ENCODE results near the gene LDB2.

The LDB2 gene

DNA sequence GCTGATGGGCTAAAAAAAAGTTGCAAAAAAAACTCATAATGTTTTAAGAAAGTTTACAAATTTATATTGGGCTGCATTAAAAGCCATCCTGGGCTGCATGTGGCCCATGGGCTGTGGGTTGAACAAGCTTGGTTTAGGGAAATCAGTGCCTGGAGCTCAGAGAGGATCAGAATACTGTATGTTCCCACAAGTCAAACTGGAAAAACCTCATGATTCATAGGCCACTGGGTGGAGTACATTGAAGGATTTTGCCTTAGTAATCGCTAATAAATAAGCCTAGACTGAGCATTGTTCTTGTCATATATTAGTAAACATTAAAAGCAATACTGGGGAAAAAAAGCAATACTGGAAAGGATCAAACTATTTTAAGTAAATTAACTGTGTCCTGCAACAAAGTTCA lies 425.9 kb downstream of the LDB2 start:
- Histone ChIP-seq H3K4me3 (ENCODE audit: insufficient read length, low read depth) (no peak overlapping the region), H3K36me3 (ENCODE audit: insufficient read depth, insufficient read length, low read length) (no peaks in the 10 kb centered on the region), H3K27me3 (ENCODE audit: insufficient read depth, insufficient read length) (no peaks in the 10 kb centered on the region), H3K4me1 (ENCODE audit: insufficient read depth, insufficient read length) (no peaks in the 10 kb centered on the region), H3K9me3 (ENCODE audit: insufficient read depth, low read length) (peaks cover 9% of the 10 kb centered on the region), H3K9ac (ENCODE audit: insufficient read length, low read depth) (no peak overlapping the region)
- no peak for DNase-seq (ENCODE audit: low read depth, low spot score)
- TF ChIP-seq SUZ12 (IDR thresholded peaks at IDR 0.05; ENCODE audit: extremely low read depth, insufficient read depth, insufficient read length) = no peak
- no peak for TF ChIP-seq ZNF274 (IDR thresholded peaks at IDR 0.05; ENCODE audit: low read depth, low read length)
- TF ChIP-seq YY1 (IDR thresholded peaks at IDR 0.05; ENCODE audit: insufficient read depth, insufficient read length) = no peak

DNA sequence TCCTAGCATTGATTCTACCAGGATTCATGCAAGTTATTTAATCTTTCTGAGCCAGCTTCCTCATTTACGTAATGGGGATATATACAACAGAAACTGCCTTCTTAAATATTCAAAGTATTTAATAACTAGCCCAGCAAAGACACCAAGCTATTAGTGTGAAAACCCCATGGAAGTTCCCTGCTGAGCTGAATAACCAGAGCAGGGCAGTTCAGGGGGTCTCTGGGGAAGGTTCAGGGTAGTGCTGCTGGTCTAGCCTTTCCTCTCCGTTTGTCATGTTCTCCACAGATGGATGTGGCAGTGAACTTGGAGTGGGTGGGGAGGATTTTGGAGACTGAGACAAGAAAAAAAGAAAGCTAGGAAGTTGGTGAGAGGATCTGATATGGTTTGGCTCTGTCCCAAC lies 431.4 kb downstream of the LDB2 start:
- Histone ChIP-seq H3K9me3 (ENCODE audit: insufficient read depth, low read length) (no peaks in the 10 kb centered on the region), H3K4me3 (ENCODE audit: insufficient read length, low read depth) (no peak overlapping the region), H3K36me3 (ENCODE audit: insufficient read depth, insufficient read length, low read length) (no peaks in the 10 kb centered on the region), H3K9ac (ENCODE audit: insufficient read length, low read depth) (no peak overlapping the region), H3K27me3 (ENCODE audit: insufficient read depth, insufficient read length) (no peaks in the 10 kb centered on the region), H3K4me1 (ENCODE audit: insufficient read depth, insufficient read length) (no peaks in the 10 kb centered on the region)
- no peak for DNase-seq (ENCODE audit: low read depth, low spot score)
- TF ChIP-seq YY1 (IDR thresholded peaks at IDR 0.05; ENCODE audit: insufficient read depth, insufficient read length) (no peak), ZNF274 (IDR thresholded peaks at IDR 0.05; ENCODE audit: low read depth, low read length) (no peak), SUZ12 (IDR thresholded peaks at IDR 0.05; ENCODE audit: extremely low read depth, insufficient read depth, insufficient read length) (no peak)

DNA sequence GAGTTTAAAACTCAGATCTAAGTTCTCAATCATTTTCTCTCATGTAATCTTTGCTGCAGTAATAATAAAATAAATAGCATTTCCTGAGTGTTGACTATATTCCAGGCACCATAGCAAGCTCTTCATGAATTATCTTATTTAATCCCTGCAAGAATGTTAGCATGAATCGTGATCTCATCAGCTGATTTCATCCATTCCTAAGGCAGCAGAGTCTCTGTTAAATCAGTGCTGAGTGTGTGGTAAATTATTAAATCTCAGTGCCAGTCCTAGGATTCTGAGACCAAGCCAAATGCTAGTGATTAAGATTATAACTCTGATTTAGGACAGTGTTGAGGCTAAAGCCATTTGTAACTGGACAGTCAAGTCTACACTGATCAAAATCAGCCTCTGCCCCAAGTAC lies 431.9 kb downstream of the LDB2 start:
- no peaks in the 10 kb centered on the region for H3K27me3 ChIP-seq (ENCODE audit: insufficient read depth, insufficient read length)
- H3K9me3 ChIP-seq (ENCODE audit: insufficient read depth, low read length) = no peaks in the 10 kb centered on the region
- TF ChIP-seq ZNF274 (IDR thresholded peaks at IDR 0.05; ENCODE audit: low read depth, low read length) = no peak
- no peak for TF ChIP-seq YY1 (IDR thresholded peaks at IDR 0.05; ENCODE audit: insufficient read depth, insufficient read length)
- TF ChIP-seq SUZ12 (IDR thresholded peaks at IDR 0.05; ENCODE audit: extremely low read depth, insufficient read depth, insufficient read length) = no peak
- no peak overlapping the region for H3K4me3 ChIP-seq (ENCODE audit: insufficient read length, low read depth)
- H3K36me3 ChIP-seq (ENCODE audit: insufficient read depth, insufficient read length, low read length) = no peaks in the 10 kb centered on the region
- H3K4me1 ChIP-seq (ENCODE audit: insufficient read depth, insufficient read length) = no peaks in the 10 kb centered on the region
- DNase-seq (ENCODE audit: low read depth, low spot score) = no peak
- H3K9ac ChIP-seq (ENCODE audit: insufficient read length, low read depth) = no peak overlapping the region

DNA sequence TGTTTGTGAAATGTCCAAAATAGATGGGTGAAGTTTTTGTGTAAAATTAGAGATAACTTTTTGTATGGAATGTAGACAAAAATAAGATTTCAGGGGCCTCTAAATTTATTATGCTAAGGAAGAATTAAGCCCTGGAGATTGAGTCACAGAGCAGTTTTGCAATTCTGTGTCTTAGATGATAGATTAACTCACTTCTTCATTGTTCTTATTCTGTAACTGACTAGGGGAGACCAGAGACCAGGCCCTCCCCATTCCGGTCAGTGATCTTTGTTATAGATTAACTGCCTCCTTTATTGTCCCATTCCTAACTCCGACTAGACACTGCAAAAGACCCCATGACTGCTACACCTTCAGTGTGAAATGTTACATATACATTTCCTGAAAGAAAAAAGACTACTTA lies 433.8 kb downstream of the LDB2 start:
- Histone ChIP-seq H3K36me3 (ENCODE audit: insufficient read depth, insufficient read length, low read length) (no peaks in the 10 kb centered on the region), H3K9me3 (ENCODE audit: insufficient read depth, low read length) (no peaks in the 10 kb centered on the region), H3K4me1 (ENCODE audit: insufficient read depth, insufficient read length) (no peaks in the 10 kb centered on the region), H3K9ac (ENCODE audit: insufficient read length, low read depth) (no peak overlapping the region), H3K27me3 (ENCODE audit: insufficient read depth, insufficient read length) (no peaks in the 10 kb centered on the region), H3K4me3 (ENCODE audit: insufficient read length, low read depth) (no peak overlapping the region)
- DNase-seq (ENCODE audit: low read depth, low spot score) = no peak
- TF ChIP-seq ZNF274 (IDR thresholded peaks at IDR 0.05; ENCODE audit: low read depth, low read length) = no peak
- TF ChIP-seq SUZ12 (IDR thresholded peaks at IDR 0.05; ENCODE audit: extremely low read depth, insufficient read depth, insufficient read length) = no peak
- TF ChIP-seq YY1 (IDR thresholded peaks at IDR 0.05; ENCODE audit: insufficient read depth, insufficient read length) = no peak

DNA sequence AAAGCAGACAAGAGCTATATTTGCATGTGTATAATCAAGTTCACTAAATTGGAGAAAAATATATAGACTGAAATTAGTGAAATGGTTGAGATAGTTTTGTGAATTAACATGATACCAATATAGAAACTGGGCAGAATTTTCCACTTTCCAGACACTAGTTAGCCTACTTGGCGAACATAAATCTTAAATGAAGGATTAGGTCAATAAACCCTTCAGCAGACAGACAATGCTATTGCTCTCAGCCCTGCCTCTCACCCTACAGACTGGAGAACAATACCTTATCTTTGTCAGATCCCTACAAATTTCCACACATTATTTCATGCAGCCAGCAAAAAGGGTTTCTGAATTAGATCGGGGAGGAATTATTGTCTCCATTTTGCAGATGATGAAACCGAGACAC lies 435.8 kb downstream of the LDB2 start:
- Histone ChIP-seq H3K4me1 (ENCODE audit: insufficient read depth, insufficient read length) (no peaks in the 10 kb centered on the region), H3K4me3 (ENCODE audit: insufficient read length, low read depth) (no peak overlapping the region), H3K27me3 (ENCODE audit: insufficient read depth, insufficient read length) (no peaks in the 10 kb centered on the region), H3K9ac (ENCODE audit: insufficient read length, low read depth) (no peak overlapping the region), H3K9me3 (ENCODE audit: insufficient read depth, low read length) (no peaks in the 10 kb centered on the region), H3K36me3 (ENCODE audit: insufficient read depth, insufficient read length, low read length) (no peaks in the 10 kb centered on the region)
- no peak for DNase-seq (ENCODE audit: low read depth, low spot score)
- TF ChIP-seq YY1 (IDR thresholded peaks at IDR 0.05; ENCODE audit: insufficient read depth, insufficient read length) = no peak
- TF ChIP-seq SUZ12 (IDR thresholded peaks at IDR 0.05; ENCODE audit: extremely low read depth, insufficient read depth, insufficient read length) = no peak
- no peak for TF ChIP-seq ZNF274 (IDR thresholded peaks at IDR 0.05; ENCODE audit: low read depth, low read length)

DNA sequence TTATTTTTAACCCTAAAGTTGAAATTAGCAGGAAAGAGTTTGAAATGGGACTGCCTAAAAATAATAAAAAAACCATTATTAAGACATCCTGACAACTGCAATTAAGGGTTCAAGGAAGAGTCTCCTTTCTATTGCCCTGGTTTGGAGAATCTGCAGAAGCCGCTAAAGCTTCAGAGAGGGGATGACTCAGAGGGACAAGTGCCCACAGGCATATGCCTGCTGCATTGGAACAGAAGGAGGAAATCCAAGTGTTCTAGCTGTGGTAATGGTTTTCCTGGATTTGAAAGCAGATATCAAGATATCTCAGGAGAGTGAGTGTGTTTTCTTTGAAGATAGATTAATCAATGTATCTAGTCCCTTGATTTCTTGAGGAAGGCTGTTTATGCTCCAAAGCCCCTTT lies 437.1 kb downstream of the LDB2 start:
- H3K36me3 ChIP-seq (ENCODE audit: insufficient read depth, insufficient read length, low read length) = no peaks in the 10 kb centered on the region
- no peaks in the 10 kb centered on the region for H3K9me3 ChIP-seq (ENCODE audit: insufficient read depth, low read length)
- no peak for DNase-seq (ENCODE audit: low read depth, low spot score)
- no peaks in the 10 kb centered on the region for H3K4me1 ChIP-seq (ENCODE audit: insufficient read depth, insufficient read length)
- H3K27me3 ChIP-seq (ENCODE audit: insufficient read depth, insufficient read length) = no peaks in the 10 kb centered on the region
- no peak overlapping the region for H3K4me3 ChIP-seq (ENCODE audit: insufficient read length, low read depth)
- H3K9ac ChIP-seq (ENCODE audit: insufficient read length, low read depth) = no peak overlapping the region
- no peak for TF ChIP-seq SUZ12 (IDR thresholded peaks at IDR 0.05; ENCODE audit: extremely low read depth, insufficient read depth, insufficient read length)
- no peak for TF ChIP-seq YY1 (IDR thresholded peaks at IDR 0.05; ENCODE audit: insufficient read depth, insufficient read length)
- TF ChIP-seq ZNF274 (IDR thresholded peaks at IDR 0.05; ENCODE audit: low read depth, low read length) = no peak

DNA sequence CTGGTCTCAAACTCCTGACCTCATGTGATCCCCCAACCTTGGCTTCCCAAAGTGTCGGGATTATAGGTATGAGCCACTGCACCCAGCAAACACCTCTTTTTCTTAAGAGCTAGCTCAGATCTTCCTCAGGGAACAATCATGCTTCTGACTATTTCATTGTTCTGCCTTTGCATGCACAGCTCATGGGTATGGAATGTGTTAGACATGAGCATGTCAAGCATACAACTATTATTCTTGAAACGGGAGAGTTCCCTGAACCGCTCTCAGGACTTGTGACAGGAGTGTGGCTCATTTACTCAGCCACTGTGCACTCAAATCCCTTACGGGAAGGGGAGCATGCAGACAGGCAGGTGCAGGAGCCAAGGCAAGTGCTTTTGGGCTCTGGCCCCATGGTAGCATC lies 440.5 kb downstream of the LDB2 start:
- no peak overlapping the region for H3K9ac ChIP-seq (ENCODE audit: insufficient read length, low read depth)
- no peaks in the 10 kb centered on the region for H3K36me3 ChIP-seq (ENCODE audit: insufficient read depth, insufficient read length, low read length)
- TF ChIP-seq YY1 (IDR thresholded peaks at IDR 0.05; ENCODE audit: insufficient read depth, insufficient read length) (no peak), ZNF274 (IDR thresholded peaks at IDR 0.05; ENCODE audit: low read depth, low read length) (no peak), SUZ12 (IDR thresholded peaks at IDR 0.05; ENCODE audit: extremely low read depth, insufficient read depth, insufficient read length) (no peak)
- H3K9me3 ChIP-seq (ENCODE audit: insufficient read depth, low read length) = no peaks in the 10 kb centered on the region
- DNase-seq (ENCODE audit: low read depth, low spot score) = no peak
- H3K4me3 ChIP-seq (ENCODE audit: insufficient read length, low read depth) = no peak overlapping the region
- H3K4me1 ChIP-seq (ENCODE audit: insufficient read depth, insufficient read length) = no peaks in the 10 kb centered on the region
- no peaks in the 10 kb centered on the region for H3K27me3 ChIP-seq (ENCODE audit: insufficient read depth, insufficient read length)

Data from NT2/D1 (cell line).